Measurements from ENCODE around the gene GPR179.

DNA sequence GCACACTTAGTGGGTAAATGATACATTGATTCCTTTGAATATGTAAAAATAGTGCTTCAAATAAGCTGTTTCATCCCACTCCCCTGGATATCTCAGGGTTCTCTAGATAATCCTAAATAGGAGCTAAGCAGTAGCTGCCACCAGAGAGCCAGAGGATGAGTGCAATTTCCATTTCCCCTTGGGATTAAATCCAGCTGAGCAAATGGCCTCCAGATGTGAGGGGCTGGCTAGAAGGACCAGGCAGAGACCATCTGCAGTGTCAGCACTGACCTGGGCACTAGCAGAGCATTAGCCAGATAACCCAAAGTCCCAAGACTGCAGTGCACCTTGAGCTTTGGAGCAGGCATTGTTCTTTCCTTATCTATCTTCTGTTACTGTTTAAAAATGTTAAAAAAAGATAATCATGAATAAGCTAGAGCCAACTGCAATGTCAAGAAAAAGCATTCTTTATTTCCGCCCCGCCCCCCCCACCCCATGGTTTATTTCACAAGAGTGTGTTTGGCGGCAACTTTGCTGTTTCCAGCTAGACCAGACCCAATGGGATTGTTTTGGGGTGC, 19.5 kb downstream of the GPR179 start:
- TF ChIP-seq, protein P1, sequence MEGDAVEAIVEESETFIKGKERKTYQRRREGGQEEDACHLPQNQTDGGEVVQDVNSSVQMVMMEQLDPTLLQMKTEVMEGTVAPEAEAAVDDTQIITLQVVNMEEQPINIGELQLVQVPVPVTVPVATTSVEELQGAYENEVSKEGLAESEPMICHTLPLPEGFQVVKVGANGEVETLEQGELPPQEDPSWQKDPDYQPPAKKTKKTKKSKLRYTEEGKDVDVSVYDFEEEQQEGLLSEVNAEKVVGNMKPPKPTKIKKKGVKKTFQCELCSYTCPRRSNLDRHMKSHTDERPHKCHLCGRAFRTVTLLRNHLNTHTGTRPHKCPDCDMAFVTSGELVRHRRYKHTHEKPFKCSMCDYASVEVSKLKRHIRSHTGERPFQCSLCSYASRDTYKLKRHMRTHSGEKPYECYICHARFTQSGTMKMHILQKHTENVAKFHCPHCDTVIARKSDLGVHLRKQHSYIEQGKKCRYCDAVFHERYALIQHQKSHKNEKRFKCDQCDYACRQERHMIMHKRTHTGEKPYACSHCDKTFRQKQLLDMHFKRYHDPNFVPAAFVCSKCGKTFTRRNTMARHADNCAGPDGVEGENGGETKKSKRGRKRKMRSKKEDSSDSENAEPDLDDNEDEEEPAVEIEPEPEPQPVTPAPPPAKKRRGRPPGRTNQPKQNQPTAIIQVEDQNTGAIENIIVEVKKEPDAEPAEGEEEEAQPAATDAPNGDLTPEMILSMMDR (IDR thresholded peaks at IDR 0.05) = no peak
- TF ChIP-seq POLR2A (IDR thresholded peaks at IDR 0.05) = no peak

All from breast epithelium (tissue), 3 donors.